Neural cell (in vitro differentiated cells): Measurements from ENCODE around the gene LRRC8D.

Source experiments
- EP300 ChIP-seq: fragments of 450-650 bp; conservative IDR thresholded peaks from 2 replicates; pipeline ENCODE4 v1.6.1; 2014; ENCODE audit warnings: antibody characterized with exemption, mild to moderate bottlenecking, moderate library complexity; ENCODE audit not compliant: poor library complexity, severe bottlenecking
- POLR2AphosphoS5 ChIP-seq: IDR thresholded peaks from 2 replicates; pipeline ENCODE4 v1.6.1; 2012
- REST ChIP-seq: IDR thresholded peaks from 2 replicates; pipeline ENCODE4 v1.6.1; 2012; ENCODE audit warnings: borderline replicate concordance
- TAF1 ChIP-seq: IDR thresholded peaks from 2 replicates; pipeline ENCODE4 v1.6.1; 2012; ENCODE audit warnings: low read depth
- TF ChIP-seq, protein P1 (sequence below): fragments of 450-650 bp; IDR thresholded peaks from 2 replicates; pipeline ENCODE4 v1.5.1; 2014; ENCODE audit warnings: antibody characterized with exemption, mild to moderate bottlenecking, moderate library complexity; ENCODE audit not compliant: poor library complexity, severe bottlenecking

- TF ChIP-seq, protein P1, sequence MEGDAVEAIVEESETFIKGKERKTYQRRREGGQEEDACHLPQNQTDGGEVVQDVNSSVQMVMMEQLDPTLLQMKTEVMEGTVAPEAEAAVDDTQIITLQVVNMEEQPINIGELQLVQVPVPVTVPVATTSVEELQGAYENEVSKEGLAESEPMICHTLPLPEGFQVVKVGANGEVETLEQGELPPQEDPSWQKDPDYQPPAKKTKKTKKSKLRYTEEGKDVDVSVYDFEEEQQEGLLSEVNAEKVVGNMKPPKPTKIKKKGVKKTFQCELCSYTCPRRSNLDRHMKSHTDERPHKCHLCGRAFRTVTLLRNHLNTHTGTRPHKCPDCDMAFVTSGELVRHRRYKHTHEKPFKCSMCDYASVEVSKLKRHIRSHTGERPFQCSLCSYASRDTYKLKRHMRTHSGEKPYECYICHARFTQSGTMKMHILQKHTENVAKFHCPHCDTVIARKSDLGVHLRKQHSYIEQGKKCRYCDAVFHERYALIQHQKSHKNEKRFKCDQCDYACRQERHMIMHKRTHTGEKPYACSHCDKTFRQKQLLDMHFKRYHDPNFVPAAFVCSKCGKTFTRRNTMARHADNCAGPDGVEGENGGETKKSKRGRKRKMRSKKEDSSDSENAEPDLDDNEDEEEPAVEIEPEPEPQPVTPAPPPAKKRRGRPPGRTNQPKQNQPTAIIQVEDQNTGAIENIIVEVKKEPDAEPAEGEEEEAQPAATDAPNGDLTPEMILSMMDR: no peak
- TF ChIP-seq REST (no peak), TAF1 (no peak), POLR2AphosphoS5 (no peak), EP300 (no peak)
Measured at GRCh38 chr1:89837036-89837481, 16.2 kb downstream of the LRRC8D start.
